K562 (cell line): ENCODE results near the gene NLRP12. TPM values are rescaled to one million over a fixed set of nuclear protein-coding genes. Genes with fewer than 3 reads are reported as not detected.

Experiments used
- BRD4 ChIP-seq: fragments of 200-600 bp; sonication (generic); IDR thresholded peaks from 2 replicates; pipeline ENCODE4 v1.6.1; 2017; ENCODE audit warnings: inconsistent platforms
- CAMTA2 ChIP-seq: fragments of 250-450 bp; sonication (Bioruptor Pico); conservative IDR thresholded peaks from 2 replicates; pipeline ENCODE4 v1.5.1; 2022
- CCNT2 ChIP-seq: IDR thresholded peaks from 2 replicates; pipeline ENCODE4 v1.6.1; 2011; ENCODE audit warnings: borderline replicate concordance, low read depth, mild to moderate bottlenecking, moderate library complexity, mixed read lengths, low read length; ENCODE audit not compliant: insufficient read length; ENCODE audit errors: extremely low read depth
- HBP1 ChIP-seq: fragments of 450-650 bp; formaldehyde crosslinking; IDR thresholded peaks from 2 replicates; pipeline ENCODE4 v1.4.0; 2022; ENCODE audit warnings: missing genetic modification characterization
- NELFE ChIP-seq: IDR thresholded peaks from 2 replicates; pipeline ENCODE4 v1.6.1; 2011; ENCODE audit warnings: mild to moderate bottlenecking; ENCODE audit not compliant: insufficient read depth, insufficient read length
- NEUROD1 ChIP-seq: fragments of 150-350 bp; IDR thresholded peaks from 2 replicates; pipeline ENCODE4 v1.6.1; 2014; ENCODE audit warnings: borderline replicate concordance, low read length, low read depth; ENCODE audit not compliant: partially characterized antibody
- YY1 ChIP-seq, 3 experiments: IDR thresholded peaks; 2 replicates each; pipeline ENCODE4 v1.6.1; 2011; ENCODE audit warnings: low read length in 2 of 3, mild to moderate bottlenecking in 2 of 3, moderate library complexity in 2 of 3, borderline replicate concordance in 1 of 3, control low read depth in 1 of 3, low read depth in 1 of 3; ENCODE audit not compliant: insufficient read depth in 3 of 3, insufficient replicate concordance in 2 of 3, control insufficient read depth in 1 of 3, insufficient read length in 1 of 3; ENCODE audit errors: extremely low read depth in 1 of 3
- ZBTB2 ChIP-seq: fragments of 450-650 bp; IDR thresholded peaks from 2 replicates; pipeline ENCODE4 v1.6.1; 2016; ENCODE audit warnings: antibody characterized with exemption
- ZC3H8 ChIP-seq: fragments of 450-650 bp; IDR thresholded peaks from 2 replicates; pipeline ENCODE4 v1.6.1; 2017
- polyA plus RNA-seq, 8 experiments: library from polyadenylated mRNA; depleted of rRNA in 4 of 8; stranded (reverse) in 5 of 8; unstranded in 3 of 8; fragments of >200 nt; fragmentation: Nextera tagmentation in 2 of 8; fragmentation: Illumina TruSeq in 1 of 8; extraction: Ambion mirVana in 2 of 8; extraction: Trizol in 1 of 8; gene quantifications; 2 replicates each; pipeline versions ENCODE4 v1.2.1 to v1.2.3, GENCODE V29; 2011 to 2014; ENCODE audit warnings: inconsistent platforms in 1 of 8, missing spikeins in 1 of 8
- total RNA-seq, 7 experiments: library from RNA; depleted of rRNA in 6 of 7; stranded (reverse); fragments of >200 nt in 6 of 7; fragmentation: Illumina TruSeq in 2 of 7; extraction: Trizol in 2 of 7; gene quantifications; 2 replicates each; pipeline versions ENCODE4 v1.2.1 to v1.2.3, GENCODE V29; 2011 to 2021; ENCODE audit warnings: low replicate concordance in 1 of 7
- TF ChIP-seq, protein P1 (sequence below): fragments of 200-800 bp; sonication (Bioruptor generic); IDR thresholded peaks from 2 replicates; pipeline ENCODE4 v1.6.1; 2017; ENCODE audit warnings: missing genetic modification characterization, missing compliant biosample characterization
- TF ChIP-seq, protein P2 (sequence below): fragments of 450-650 bp; formaldehyde crosslinking; IDR thresholded peaks from 2 replicates; pipeline ENCODE4 v1.4.0; 2020; ENCODE audit warnings: mild to moderate bottlenecking, moderate library complexity

Gene NLRP12
- total and polyA plus RNA-seq, 9 of the 15 experiments (the other 6 are each of a cell fraction or from before 2014, with no cell fraction given), result not detected

DNA sequence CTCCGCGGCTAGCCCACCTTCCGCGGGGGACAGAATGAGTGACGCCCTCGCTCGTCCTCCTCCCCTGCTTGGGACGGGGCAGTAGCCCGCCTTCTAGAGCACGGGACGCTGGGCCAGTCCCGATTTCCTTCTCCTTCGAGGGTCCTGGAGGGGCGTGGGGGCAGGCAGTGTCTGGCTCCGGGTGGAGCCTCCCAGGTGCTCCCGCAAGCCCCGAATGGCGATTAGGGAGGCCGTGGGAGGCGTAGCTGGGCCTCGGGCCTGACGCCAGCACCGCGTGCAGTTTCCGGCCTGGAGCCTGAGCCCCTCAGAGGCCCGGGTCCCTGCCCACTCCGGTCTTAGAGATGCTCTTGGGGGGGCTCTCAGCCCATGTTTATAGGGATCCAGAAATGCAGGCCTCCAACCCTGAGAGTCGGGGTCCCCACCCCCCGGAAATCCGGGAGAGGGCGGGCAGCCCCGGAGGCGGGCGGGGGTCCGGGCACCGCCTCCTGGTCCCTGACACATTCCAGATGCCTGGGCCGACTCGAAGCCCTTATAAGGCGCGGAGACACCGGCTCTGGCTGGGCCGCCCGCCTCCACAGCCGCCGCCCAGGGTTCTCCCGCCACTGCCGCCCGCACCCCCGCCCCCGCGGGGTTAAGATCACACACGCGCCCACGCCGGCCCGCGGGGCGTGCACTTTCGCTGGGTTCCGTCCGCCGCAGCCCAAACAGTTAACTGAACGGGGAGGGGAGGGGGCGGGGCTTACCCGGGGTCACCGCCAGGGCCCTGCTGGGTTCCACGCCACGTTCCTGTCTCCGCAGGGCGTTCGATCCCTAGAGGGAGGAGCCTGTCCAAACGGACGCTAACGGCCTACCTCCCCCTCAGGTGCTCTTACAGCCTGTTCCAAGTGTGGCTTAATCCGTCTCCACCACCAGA lies 45.0 kb upstream of the NLRP12 start (continued):
- TF ChIP-seq HBP1 (CRISPR knock-in tag), result no peak
- no peak for TF ChIP-seq CAMTA2 (CRISPR knock-in tag)
- TF ChIP-seq BRD4, result no peak
- TF ChIP-seq NEUROD1, result peak; percentile 50
- peak in 2 of 3 experiments; percentile 23 to 32 for TF ChIP-seq YY1 (IDR thresholded peaks at IDR 0.05; ENCODE audit: borderline replicate concordance in 1 of 3, control insufficient read depth in 1 of 3, extremely low read depth in 1 of 3, insufficient read depth in 3 of 3, insufficient read length in 1 of 3, insufficient replicate concordance in 2 of 3, low read depth in 1 of 3, low read length in 2 of 3)
- TF ChIP-seq, protein P1, sequence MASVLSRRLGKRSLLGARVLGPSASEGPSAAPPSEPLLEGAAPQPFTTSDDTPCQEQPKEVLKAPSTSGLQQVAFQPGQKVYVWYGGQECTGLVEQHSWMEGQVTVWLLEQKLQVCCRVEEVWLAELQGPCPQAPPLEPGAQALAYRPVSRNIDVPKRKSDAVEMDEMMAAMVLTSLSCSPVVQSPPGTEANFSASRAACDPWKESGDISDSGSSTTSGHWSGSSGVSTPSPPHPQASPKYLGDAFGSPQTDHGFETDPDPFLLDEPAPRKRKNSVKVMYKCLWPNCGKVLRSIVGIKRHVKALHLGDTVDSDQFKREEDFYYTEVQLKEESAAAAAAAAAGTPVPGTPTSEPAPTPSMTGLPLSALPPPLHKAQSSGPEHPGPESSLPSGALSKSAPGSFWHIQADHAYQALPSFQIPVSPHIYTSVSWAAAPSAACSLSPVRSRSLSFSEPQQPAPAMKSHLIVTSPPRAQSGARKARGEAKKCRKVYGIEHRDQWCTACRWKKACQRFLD (CRISPR knock-in tag), result peak; percentile 82; the same call in 1 of the 2 replicates
- no peak for TF ChIP-seq ZC3H8
- TF ChIP-seq CCNT2, result peak; percentile 97
- TF ChIP-seq NELFE, result no peak
- peak; percentile 64; the same call in 1 of the 2 replicates for TF ChIP-seq ZBTB2
- TF ChIP-seq, protein P2, sequence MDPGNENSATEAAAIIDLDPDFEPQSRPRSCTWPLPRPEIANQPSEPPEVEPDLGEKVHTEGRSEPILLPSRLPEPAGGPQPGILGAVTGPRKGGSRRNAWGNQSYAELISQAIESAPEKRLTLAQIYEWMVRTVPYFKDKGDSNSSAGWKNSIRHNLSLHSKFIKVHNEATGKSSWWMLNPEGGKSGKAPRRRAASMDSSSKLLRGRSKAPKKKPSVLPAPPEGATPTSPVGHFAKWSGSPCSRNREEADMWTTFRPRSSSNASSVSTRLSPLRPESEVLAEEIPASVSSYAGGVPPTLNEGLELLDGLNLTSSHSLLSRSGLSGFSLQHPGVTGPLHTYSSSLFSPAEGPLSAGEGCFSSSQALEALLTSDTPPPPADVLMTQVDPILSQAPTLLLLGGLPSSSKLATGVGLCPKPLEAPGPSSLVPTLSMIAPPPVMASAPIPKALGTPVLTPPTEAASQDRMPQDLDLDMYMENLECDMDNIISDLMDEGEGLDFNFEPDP (CRISPR knock-in tag), result 0 out of 2 replicates have a peak, but pooled peaks have one; percentile 19
